Measurements from ENCODE around the gene GNE.
A peak's percentile ranks its signal among the peaks of the same experiment; 100 is the strongest.

Gene GNE

GRCh38 chr9:36174731-36175130 lies 83.5 kb downstream of the GNE start:
- H3K9me3 ChIP-seq (ENCODE audit: control insufficient read depth, low read length): no peaks in the 10 kb centered on the region
- H3K27me3 ChIP-seq (ENCODE audit: control insufficient read depth, insufficient read depth, low read length): no peaks in the 10 kb centered on the region
- no peaks in the 10 kb centered on the region for H3K4me1 ChIP-seq (ENCODE audit: control insufficient read depth, insufficient read depth, low read length)
- no peaks in the 10 kb centered on the region for H3K36me3 ChIP-seq (ENCODE audit: control insufficient read depth, insufficient read depth, low read length)
- H3K9ac ChIP-seq (ENCODE audit: low read length): no peak overlapping the region
- H3K4me3 ChIP-seq (ENCODE audit: low read length): no peak overlapping the region

GRCh38 chr9:36174271-36174670 lies 84.0 kb downstream of the GNE start:
- Histone ChIP-seq H3K9ac (ENCODE audit: low read length) (no peak overlapping the region), H3K9me3 (ENCODE audit: control insufficient read depth, low read length) (no peaks in the 10 kb centered on the region)

DNA sequence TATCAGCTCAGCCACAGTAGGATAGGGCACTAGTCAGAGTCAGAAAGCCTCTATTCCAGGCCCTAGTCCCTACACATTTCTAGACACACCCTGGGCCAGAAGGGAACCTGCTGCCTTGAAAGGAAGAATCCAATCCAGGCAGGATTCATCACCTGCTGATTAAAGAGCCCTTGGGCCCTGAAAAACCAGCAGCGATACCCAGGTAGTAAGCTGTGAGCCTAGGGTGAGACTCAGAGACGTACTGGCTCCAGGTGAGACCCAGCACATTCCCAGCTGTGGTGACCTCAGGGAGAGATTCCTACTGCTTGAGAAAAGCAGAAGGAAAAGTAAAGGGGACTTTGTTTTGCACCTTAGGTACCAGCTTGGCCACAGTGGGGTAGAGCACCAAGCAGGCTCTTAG lies 84.4 kb downstream of the GNE start:
- no peaks in the 10 kb centered on the region for H3K4me1 ChIP-seq (ENCODE audit: control insufficient read depth, insufficient read depth, low read length)
- no peak overlapping the region for H3K9ac ChIP-seq (ENCODE audit: low read length)

More at GRCh38 chr9:36174271-36174670, 84.0 kb downstream of the GNE start:
- Histone ChIP-seq H3K4me3 (ENCODE audit: low read length) (no peak overlapping the region), H3K27me3 (ENCODE audit: control insufficient read depth, insufficient read depth, low read length) (no peaks in the 10 kb centered on the region), H3K36me3 (ENCODE audit: control insufficient read depth, insufficient read depth, low read length) (no peaks in the 10 kb centered on the region), H3K4me1 (ENCODE audit: control insufficient read depth, insufficient read depth, low read length) (no peaks in the 10 kb centered on the region)

DNA sequence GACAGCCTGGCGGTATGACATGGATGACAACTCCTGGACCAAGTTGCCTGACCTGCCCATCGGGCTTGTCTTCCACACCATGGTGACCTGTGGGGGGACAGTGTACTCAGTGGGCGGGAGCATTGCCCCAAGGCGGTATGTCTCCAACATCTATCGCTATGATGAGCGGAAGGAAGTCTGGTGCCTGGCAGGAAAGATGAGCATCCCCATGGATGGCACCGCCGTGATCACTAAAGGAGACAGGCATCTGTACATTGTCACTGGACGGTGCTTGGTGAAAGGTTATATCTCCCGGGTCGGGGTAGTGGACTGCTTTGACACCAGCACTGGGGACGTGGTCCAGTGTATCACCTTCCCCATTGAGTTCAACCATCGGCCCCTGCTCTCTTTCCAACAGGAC lies 87.7 kb downstream of the GNE start:
- no peaks in the 10 kb centered on the region for H3K9me3 ChIP-seq (ENCODE audit: control insufficient read depth, low read length)
- no peak overlapping the region for H3K9ac ChIP-seq (ENCODE audit: low read length)
- H3K4me1 ChIP-seq (ENCODE audit: control insufficient read depth, insufficient read depth, low read length): peaks cover 3% of the 10 kb centered on the region
- no peaks in the 10 kb centered on the region for H3K36me3 ChIP-seq (ENCODE audit: control insufficient read depth, insufficient read depth, low read length)
- peaks cover 5% of the 10 kb centered on the region for H3K27me3 ChIP-seq (ENCODE audit: control insufficient read depth, insufficient read depth, low read length)
- no peak overlapping the region for H3K4me3 ChIP-seq (ENCODE audit: low read length)

More for the DNA sequence above, 84.4 kb downstream of the GNE start:
- H3K36me3 ChIP-seq (ENCODE audit: control insufficient read depth, insufficient read depth, low read length): no peaks in the 10 kb centered on the region
- H3K27me3 ChIP-seq (ENCODE audit: control insufficient read depth, insufficient read depth, low read length): no peaks in the 10 kb centered on the region
- H3K9me3 ChIP-seq (ENCODE audit: control insufficient read depth, low read length): no peaks in the 10 kb centered on the region
- H3K4me3 ChIP-seq (ENCODE audit: low read length): no peak overlapping the region

GRCh38 chr9:36169708-36170107 lies 88.5 kb downstream of the GNE start:
- H3K27me3 ChIP-seq (ENCODE audit: control insufficient read depth, insufficient read depth, low read length): peaks cover 5% of the 10 kb centered on the region
- peaks cover 3% of the 10 kb centered on the region for H3K4me1 ChIP-seq (ENCODE audit: control insufficient read depth, insufficient read depth, low read length)
- no peaks in the 10 kb centered on the region for H3K9me3 ChIP-seq (ENCODE audit: control insufficient read depth, low read length)
- H3K4me3 ChIP-seq (ENCODE audit: low read length): no peak overlapping the region
- no peak overlapping the region for H3K9ac ChIP-seq (ENCODE audit: low read length)
- H3K36me3 ChIP-seq (ENCODE audit: control insufficient read depth, insufficient read depth, low read length): no peaks in the 10 kb centered on the region

- no peaks in the 10 kb centered on the region for H3K36me3 ChIP-seq (ENCODE audit: control insufficient read depth, insufficient read depth, low read length)
- H3K9me3 ChIP-seq (ENCODE audit: control insufficient read depth, low read length): no peaks in the 10 kb centered on the region
- peaks cover 3% of the 10 kb centered on the region for H3K4me1 ChIP-seq (ENCODE audit: control insufficient read depth, insufficient read depth, low read length)
- H3K4me3 ChIP-seq (ENCODE audit: low read length): no peak within 1 kb of the TSS
- peaks cover 5% of the 10 kb centered on the region for H3K27me3 ChIP-seq (ENCODE audit: control insufficient read depth, insufficient read depth, low read length)
- H3K9ac ChIP-seq (ENCODE audit: low read length): no peak within 1 kb of the TSS
Observed at GRCh38 chr9:36169166-36169565, 89.1 kb downstream of the GNE start, which contains the start of gene CCIN. Gene CCIN (plus strand): TSS chr9:36169388. CDS start chr9:36169503, 115 bp downstream.

DNA sequence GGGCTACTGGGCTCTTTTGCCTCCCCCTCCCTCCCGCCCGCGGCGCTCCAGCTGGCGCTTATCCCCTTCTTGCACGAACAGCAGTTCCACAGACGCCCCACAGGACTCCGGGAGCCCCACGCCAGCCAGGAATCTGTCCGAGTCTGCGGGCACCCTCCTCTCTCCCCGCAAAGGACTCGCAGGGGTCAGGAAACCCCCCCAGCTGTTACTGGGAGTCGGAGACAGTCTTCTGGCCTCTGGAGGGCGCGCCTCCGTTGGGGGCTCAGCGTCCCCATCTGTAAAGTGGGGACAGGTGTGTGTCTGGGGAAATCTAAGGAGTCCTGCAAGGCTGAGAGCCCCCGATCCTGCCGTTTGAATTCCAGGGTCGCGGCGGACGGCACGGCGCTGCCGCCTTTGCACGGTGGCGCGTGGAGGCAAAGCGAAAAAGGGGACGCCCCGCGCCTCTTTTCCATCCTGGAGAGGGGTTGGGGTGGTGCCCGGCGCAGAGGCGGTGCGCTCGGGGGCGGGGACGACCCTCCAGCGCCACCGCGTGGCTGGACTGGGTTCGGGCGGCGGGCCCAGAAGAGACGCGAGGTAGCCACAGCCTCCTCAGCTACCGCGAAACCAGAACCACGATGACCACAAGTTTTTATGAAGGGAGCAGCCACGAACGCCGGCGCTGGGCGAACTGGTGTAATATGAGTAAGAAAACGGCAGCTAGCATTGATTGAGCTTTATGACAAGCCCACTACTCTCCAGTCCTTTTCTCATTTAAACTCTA lies 91.9 kb downstream of the GNE start:
- H3K36me3 ChIP-seq (ENCODE audit: control insufficient read depth, insufficient read depth, low read length): no peaks in the 10 kb centered on the region
- no peaks in the 10 kb centered on the region for H3K9me3 ChIP-seq (ENCODE audit: control insufficient read depth, low read length)
- H3K4me3 ChIP-seq (ENCODE audit: low read length): no peak overlapping the region
- H3K27me3 ChIP-seq (ENCODE audit: control insufficient read depth, insufficient read depth, low read length): peaks cover 5% of the 10 kb centered on the region
- peaks cover 3% of the 10 kb centered on the region for H3K4me1 ChIP-seq (ENCODE audit: control insufficient read depth, insufficient read depth, low read length)
- peak overlapping the region; percentile 34 for H3K9ac ChIP-seq (ENCODE audit: low read length)

DNA sequence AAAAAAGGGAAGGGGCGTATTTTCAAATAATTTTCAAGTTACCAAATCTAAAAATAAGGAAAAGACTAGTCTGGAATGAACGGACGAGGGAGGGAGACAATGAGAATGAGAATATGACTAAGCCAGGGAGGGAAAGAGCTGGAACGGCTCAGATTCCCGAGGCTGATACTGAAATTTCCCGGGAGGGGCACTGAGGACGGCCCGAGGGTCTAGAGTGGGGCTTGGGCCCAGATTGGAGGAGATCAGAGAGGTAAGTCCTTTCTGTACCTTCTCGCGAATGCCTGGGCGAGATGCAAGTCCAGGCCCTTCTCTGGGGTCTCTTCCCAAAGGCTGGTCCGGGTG lies 92.5 kb downstream of the GNE start:
- no peaks in the 10 kb centered on the region for H3K36me3 ChIP-seq (ENCODE audit: control insufficient read depth, insufficient read depth, low read length)
- H3K4me3 ChIP-seq (ENCODE audit: low read length): no peak overlapping the region
- no peak overlapping the region for H3K9ac ChIP-seq (ENCODE audit: low read length)
- peaks cover 5% of the 10 kb centered on the region for H3K27me3 ChIP-seq (ENCODE audit: control insufficient read depth, insufficient read depth, low read length)
- H3K4me1 ChIP-seq (ENCODE audit: control insufficient read depth, insufficient read depth, low read length): peaks cover 3% of the 10 kb centered on the region
- no peaks in the 10 kb centered on the region for H3K9me3 ChIP-seq (ENCODE audit: control insufficient read depth, low read length)

DNA sequence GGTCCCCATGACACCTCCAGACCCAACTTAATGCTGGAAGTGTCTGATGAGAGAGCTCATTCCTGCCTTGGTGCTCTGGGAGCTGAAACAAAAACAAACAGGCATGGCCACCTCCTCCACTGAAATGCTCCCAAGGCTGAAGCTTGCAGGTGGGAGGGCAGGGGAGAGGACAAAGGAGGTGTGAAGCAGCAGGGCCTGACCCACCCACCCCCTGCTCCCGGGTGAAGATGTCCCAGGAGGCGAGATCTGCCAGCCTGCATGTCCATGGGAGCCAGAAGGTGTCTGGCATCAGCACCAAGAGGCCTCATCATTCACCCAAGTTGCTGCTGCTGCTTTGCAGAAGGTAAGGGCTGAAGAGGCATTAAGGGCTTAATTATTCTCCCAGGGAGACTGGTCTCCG lies 93.3 kb downstream of the GNE start:
- Histone ChIP-seq H3K4me1 (ENCODE audit: control insufficient read depth, insufficient read depth, low read length) (peaks cover 3% of the 10 kb centered on the region), H3K4me3 (ENCODE audit: low read length) (no peak overlapping the region), H3K27me3 (ENCODE audit: control insufficient read depth, insufficient read depth, low read length) (peaks cover 5% of the 10 kb centered on the region), H3K9ac (ENCODE audit: low read length) (no peak overlapping the region), H3K9me3 (ENCODE audit: control insufficient read depth, low read length) (no peaks in the 10 kb centered on the region), H3K36me3 (ENCODE audit: control insufficient read depth, insufficient read depth, low read length) (no peaks in the 10 kb centered on the region)

All from mucosa of stomach (tissue), 1 donor.